Stimulated activated CD4-positive, alpha-beta T cell treated with anti-CD3 and anti-CD28 coated beads, Interleukin-15, amount 100 ng/mL, for 24 hours (primary cell): Measurements from ENCODE around the gene SPACA6.

ENCODE experiments used
- DNase-seq: peaks from one replicate; pipeline ENCODE4 v3.0.0-alpha.2; 2020

Gene SPACA6

DNA sequence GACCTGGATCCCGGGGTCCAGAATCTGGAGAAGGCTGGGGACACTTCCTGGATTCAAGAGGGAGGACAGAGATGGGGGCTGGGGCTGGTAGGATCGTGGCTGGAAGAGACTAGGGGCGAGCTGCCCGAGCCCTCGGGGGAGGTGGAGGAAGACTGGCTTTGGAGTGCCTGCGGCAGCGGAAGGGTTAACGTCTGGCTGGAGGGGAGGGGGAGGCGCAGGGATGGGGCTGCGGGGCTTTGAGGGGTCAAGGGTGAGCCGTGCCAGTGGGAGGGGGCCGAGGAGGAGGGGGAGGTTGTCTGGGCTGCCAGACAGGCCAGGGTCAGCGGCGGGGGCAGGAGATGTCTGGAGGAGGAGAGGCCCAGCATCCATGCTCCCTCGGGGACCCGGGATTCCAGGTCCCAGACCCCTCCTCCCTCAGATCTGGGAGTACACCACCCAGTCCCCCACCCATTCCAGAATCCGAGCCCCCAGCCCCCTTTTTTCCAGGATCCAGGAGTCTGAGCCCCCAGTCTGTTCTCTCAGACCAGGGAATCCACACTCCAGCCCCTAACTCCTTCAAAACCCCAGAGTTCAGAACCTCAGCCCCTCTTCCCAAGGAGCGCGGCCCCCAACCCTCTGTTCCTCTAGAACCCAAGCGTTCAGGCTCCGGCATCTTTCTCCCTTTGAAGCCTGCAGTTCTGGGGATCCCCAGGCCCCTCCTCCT, 3.2 kb upstream of the SPACA6 start:
- DNase-seq = peak; percentile 29

DNA sequence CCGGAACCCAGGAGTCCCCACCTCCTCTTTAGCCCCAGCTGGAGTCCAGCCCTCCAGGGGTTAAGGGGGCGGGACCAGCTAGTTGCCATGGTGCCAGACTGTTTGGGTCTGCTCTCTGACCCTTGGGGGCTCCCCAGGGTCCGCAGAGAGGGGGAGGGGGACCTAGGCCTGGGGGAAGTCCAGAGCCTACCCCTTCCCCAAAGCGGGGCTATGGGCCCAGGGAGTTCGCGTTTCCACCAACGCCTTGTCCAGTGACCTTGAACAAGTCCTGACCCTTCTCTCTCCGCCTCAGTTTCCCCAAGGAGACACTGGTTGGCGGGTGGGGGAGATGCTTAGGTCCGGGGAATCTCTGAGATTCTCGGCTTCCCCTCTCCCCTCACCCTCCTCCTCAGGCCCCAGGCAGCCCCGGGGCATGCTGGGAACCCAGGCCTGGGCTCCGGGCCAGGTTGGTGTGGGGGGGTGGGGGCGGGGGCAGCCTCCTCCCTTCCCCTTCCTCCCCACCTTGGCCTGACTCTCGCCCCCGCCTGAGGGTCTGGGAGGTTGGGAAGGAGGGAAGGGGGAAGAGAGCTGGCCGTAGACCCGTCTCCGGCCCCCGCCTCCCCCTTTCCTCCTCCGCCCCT, 2.6 kb upstream of the SPACA6 start:
- peak; percentile 82 for DNase-seq

GRCh38 chr19:51691074-51691583, 2.0 kb upstream of the SPACA6 start:
- no peak for DNase-seq

DNA sequence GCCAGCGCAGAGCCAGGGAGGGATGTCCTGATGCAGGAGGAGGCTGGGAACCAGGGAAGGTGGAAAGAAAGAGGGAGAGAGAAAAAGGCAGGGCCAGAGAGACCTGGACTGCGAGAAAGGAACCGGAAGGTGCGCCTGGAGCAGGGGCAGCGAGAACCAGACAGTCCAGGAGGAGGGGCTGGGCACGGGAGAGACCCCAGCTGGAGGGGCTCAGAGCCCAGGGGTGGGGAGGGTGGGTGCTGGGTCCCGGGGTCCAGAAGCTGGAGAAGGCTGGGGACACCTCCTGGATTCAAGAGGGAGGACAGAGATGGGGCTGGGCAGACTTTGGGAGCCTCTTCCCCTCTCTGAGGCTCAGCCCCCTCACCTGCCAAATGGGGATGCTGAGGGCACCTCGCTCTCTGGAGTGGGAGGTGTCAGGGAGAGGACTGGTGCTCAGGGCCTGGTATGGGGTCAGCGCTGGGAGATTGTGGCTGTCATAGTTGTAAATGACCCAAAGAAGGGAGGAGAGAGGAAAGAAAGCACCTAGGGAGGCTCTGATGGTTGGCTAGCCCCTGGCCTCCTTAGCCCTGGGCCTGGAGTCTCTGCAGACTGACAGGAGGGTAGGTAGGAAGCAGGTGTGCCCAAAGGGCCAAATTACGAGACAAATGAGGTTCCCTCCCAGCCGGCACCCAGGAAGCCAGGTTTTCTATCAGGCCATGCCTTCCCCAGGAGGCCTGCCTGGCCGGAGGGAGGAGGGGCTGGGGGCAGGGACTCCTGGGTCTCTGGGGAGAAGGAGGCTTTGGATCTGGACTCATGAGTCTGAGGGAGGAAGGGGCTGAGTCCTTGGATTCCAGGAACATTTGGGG, 1.3 kb upstream of the SPACA6 start:
- no peak for DNase-seq

GRCh38 chr19:51692468-51692867, 662 bp upstream of the SPACA6 start:
- no peak for DNase-seq

- DNase-seq = no peak
Measured at GRCh38 chr19:51693819-51694218, 689 bp downstream of the SPACA6 start.

DNA sequence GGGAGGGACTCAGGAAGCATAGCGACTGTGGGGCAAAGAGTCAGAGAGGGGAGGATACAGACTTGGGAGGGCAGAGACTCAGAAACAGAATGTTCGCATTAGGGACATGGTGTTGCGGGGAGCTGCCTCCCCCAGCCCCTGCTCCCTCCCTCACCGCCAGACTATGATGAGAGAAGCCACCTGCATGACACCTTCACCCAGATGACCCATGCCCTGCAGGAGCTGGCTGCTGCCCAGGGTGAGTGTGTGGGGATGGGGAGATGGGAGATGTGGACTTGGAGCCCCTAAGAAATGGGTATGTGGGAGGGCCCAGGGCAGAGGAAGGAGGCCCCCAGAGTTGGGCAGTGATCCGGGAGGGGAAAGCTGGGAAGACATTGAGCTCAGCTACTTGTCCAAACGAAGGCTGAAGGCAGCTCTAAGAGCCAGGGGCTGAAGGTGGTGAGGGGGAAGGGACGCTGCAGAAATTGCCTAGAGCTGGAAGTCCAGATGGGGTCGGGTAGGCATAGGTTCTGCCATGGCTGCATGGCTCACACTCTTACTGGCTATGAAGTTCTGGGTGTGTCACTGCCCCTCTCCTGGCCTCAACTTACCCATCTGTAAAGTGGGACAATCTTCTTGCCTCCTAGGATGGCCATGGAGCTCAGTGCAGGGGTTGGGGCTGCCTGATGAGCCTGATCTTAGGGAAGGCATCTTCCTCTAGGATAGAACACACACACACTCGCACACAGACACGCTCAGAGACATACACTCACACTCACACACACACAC, 1.4 kb downstream of the SPACA6 start:
- no peak for DNase-seq

DNA sequence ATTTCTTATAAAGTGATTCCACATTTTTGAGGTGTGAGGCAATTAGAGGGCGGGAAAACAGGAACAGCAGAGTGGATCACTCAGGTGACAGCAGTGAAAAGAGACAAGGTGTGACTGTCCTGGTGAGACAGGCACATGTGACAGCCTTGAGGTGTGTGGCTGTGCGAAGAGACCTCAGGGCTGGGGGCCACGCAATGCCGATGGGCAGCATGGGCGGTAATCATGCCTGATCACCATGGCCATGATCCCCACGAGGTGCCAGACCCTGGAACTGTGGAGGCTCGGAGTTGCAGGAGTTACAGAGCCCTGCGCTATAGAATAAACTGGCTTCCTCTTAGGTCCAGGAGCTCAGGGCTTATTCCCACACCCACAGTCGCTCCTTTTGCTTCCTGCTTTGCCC, 2.0 kb downstream of the SPACA6 start:
- no peak for DNase-seq

- no peak for DNase-seq
Measured at GRCh38 chr19:51695702-51696315, 2.7 kb downstream of the SPACA6 start.

DNA sequence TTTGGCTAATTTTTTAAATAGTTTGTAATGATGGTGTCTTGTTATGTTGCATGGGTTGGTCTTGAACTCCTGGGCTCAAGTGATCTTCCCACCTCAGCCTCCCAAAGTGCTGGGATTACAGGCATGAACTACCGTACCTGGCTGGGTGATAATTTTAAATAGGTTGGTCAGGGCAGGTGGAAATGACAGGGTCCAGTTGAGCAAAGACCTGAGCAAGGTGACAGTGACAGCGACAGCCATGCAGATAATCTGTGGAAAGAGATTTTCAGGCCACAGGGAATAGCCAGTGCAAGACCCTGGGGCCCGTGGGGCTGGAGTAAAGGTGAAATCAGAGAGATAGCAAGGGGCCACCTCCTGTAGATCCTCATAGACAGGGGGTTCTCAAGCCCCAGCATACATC, 3.5 kb downstream of the SPACA6 start:
- no peak for DNase-seq

DNA sequence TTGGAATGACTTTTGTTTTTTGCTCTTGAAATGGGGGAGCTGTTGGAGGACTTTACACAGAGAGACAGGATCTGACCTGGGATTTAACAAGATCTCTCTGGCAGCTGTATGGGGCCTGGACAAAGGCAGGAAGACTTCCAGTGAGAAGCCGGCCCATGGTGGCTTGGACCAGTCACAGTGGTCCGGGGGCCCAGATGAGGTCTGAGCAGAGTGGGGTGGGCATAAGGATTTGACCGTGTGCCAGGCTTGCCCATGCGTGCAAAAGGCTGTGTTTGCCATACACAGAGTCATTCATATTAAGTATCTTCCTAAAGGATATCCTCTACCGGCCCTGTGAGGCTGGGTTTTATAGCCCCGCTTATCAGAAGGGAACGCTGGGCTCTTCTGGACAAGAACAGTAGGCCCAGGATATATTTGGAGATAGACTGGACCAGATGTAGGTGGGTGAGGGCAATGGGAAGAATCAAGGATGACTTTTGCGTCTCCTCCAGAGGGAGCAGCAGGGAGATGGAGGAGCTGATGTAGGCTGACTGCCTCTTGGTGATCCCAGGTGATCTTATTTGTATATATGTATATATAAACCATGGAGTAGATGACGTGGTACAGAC, 4.1 kb downstream of the SPACA6 start:
- DNase-seq = no peak

DNA sequence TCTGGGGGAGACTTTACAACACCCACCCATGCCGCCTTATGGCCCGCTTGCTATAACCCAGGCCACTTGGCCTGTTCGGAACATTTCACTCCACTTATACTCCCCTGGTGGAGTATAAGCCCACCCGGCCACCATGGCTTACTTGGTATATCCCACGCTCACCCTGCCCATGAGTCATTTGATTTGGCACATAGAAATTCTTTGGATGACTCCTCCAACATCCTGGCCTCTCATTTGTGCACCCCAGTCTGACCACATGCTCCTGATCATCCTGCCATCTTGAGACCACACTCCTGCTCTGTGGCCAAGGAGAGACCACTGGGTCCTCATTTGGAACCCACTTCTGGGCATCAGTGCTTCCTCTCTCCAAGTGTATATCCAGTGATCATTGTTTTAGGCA, 5.2 kb downstream of the SPACA6 start:
- no peak for DNase-seq

DNA sequence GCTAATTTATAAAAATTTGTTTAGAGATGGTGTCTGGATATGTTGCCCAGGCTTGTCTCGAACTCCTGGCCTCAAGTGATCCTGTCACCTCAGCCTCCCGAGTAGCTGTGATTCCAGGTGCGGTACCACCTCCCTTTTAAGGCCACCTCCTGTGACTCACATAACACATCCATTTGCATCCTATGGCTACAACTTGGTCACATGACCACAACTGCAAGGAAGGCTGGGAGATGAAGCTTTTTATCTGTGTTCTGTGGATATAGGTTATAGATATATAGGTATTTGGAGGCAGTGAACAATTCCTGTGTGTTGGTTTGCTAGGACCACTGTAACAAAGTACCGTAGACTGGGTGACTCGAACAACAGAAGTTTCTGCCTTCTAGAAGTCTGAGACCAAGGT, 6.0 kb downstream of the SPACA6 start:
- no peak for DNase-seq

DNA sequence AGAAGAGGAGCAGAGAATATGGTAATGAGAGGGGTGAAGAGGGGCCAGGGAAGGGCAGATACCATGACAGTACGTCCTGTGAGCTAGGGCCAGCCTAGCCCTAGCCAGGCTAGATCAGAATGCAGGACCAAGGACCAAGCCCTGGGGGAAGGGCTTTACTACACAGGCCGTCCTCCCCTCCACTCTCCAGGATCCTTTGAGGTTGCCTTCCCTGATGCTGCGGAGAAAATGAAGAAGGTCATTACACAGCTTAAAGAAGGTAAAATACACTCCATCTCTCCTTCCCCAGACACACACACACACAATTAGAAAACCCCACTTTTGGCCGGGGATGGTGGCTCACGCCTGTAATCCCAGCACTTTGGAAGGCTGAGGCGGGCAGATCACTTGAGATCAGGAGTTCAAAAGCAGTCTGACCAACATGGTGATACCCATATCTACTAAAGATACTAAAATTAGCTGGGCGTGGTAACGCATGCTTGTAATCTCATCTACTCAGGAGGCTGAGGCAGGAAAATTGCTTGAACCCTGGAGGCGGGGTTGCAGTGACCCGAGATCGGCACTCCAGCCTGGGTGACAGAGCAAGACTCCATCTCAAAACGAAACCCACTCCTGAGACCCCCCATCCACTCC, 8.5 kb downstream of the SPACA6 start:
- DNase-seq = no peak

- peak; percentile 65 for DNase-seq
Measured at GRCh38 chr19:51702103-51702824, 9.1 kb downstream of the SPACA6 start.

DNA sequence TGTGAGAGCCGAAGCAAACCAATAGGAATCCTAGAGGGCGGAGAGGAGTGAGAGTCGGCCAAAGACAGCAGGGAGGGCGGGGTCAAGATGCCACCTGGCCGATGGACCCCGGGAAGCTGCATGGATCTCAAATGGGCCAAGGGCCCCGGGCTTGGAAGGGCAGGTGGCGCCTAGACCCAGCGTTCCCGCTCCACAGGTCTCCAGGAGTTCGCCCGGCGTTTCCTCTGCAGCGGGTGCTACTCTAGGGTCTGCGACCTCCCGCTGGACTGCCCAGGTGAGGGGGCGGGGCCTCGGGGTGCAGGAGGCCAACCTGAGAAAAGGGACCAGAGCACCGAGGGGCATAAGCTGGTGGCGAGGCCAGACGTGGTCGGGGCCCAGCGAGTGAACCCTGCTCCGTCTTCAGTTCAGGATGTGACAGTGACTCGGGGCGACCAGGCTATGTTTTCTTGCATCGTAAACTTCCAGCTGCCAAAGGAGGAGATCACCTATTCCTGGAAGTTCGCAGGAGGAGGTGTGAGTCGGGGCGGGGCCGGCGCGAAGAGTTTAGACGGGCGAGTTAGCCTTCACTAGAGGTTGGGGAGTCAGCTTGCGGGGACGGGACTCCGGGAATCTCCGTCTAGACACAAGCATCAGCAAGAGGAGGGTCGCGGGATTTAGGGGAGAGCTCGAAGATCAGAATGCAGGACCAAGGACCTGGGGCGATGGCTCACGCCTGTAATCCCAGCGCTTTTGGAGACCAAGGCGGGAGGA, 9.9 kb downstream of the SPACA6 start:
- DNase-seq = peak; percentile 24

DNA sequence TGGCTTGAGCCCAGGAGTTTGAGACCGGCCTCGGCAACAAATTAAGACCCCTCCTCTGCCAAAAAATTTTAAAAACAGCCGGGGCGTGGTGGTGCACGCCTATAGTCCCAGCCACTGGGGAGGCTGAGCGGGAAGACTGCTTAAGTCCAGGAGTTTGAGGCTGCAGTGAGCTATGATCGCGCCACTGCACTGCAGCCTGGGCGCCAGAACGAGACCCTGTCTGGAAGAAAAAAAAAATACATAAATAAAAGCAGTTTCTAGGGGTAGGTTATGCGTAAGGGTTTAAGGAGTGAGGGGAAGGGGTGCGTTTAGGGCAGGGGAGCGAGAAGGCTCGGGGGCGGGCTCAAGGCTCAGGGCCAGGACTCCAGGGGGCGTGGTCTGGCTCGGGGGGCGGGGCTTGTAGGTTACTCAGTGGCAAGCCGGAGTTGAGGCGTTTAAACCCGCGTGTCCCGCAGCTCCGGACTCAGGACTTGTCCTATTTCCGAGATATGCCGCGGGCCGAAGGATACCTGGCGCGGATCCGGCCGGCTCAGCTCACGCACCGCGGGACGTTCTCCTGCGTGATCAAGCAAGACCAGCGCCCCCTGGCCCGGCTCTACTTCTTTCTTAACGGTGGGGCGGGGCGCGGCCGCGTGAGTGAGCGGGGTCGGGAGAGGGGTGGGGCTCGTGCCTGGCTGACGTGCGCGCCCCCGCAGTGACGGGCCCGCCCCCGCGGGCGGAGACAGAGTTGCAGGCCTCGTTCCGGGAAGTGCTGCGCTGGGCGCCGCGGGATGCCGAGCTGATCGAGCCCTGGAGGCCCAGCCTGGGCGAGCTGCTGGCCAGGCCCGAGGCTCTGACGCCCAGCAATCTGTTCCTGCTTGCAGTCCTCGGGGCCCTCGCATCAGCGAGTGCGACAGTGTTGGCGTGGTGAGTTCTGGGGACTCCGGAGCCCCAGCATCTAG, 10.7 kb downstream of the SPACA6 start:
- peak; percentile 98 for DNase-seq

DNA sequence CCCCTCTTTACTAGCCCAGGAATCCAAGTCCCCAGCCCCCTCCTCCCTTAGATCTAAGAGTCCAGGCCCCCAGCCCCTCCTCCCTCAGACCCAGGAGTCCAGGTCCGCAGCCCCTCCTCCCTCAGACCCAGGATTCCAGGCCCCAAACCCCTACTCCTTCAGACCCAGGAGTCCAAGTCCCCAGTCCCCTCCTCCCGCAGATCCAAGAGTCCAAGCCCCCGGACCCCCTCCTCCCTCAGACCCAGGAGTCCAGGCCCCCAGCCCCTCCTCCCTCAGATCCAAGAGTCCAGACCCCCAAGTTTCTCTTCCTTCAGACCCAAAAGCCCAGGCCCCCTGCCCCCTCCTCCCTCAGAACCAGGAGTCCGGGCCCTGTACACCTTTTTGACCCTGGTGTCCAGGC, 11.5 kb downstream of the SPACA6 start:
- no peak for DNase-seq

DNA sequence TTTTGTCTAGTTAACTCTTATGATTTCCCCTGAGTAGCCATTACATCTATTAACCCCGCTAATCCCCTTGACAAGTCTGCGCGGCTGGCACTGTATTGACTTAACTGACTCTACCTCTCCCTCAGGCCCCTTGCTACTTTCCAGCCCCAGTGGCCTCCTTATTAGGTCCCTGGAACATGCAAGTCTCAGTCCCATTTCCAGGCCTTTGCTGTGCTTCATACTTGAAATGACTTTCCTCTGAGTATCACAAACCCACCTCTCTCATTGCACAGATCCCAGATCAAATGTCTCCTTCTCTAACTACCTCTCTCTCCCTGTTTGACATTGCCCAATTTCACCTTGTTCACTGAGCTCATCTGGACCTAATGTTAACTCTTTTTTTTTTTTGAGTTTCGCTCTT, 13.2 kb downstream of the SPACA6 start:
- DNase-seq = no peak
